IPS-18a (cell line): ENCODE measurements around the gene PPP1R13L.

ENCODE experiments used
- H3K27ac ChIP-seq: one replicate; pipeline ENCODE4 v1.5.1; 2013; ENCODE audit warnings: low read length
- H3K27me3 ChIP-seq: one replicate; pipeline ENCODE4 v1.6.1; 2013; ENCODE audit warnings: mild to moderate bottlenecking, low read length; ENCODE audit not compliant: control insufficient read depth, insufficient read depth
- H3K36me3 ChIP-seq: one replicate; pipeline ENCODE4 v1.6.1; 2013; ENCODE audit warnings: low read depth, low read length; ENCODE audit not compliant: control insufficient read depth
- H3K4me1 ChIP-seq: one replicate; pipeline ENCODE4 v1.6.1; 2013; ENCODE audit warnings: low read depth, low read length; ENCODE audit not compliant: control insufficient read depth
- H3K4me3 ChIP-seq: one replicate; pipeline ENCODE4 v1.5.1; 2013; ENCODE audit warnings: low read length
- H3K9ac ChIP-seq: one replicate; pipeline ENCODE4 v1.6.1; 2013; ENCODE audit warnings: mild to moderate bottlenecking, low read length, moderate library complexity
- H3K9me3 ChIP-seq: one replicate; pipeline ENCODE4 v1.6.1; 2013; ENCODE audit warnings: low read depth, low read length; ENCODE audit not compliant: control insufficient read depth

The PPP1R13L gene

DNA sequence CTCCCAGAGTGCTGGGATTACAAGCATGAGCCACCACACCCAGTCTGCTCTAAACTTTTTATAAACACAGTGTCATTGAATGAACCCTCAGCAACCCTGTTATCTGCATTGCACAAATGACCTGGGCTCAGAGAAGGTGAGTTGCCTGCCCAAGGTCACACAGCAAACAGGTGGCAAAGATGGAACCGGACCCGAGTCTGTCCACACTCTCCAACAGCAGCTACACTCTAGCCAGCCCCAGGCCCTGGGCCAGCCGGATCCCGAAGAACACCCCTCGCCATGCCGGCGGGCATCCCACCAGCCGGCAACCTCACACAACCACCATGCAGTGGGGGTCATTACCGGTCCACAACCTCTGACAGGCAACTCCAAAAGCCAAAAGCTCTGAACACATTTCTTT is 49.0 kb downstream of the PPP1R13L start:
- H3K4me3 ChIP-seq, result no peak overlapping the region
- no peaks in the 10 kb centered on the region for H3K4me1 ChIP-seq
- H3K9me3 ChIP-seq, result no peaks in the 10 kb centered on the region
- H3K27me3 ChIP-seq, result no peaks in the 10 kb centered on the region
- H3K9ac ChIP-seq, result no peak overlapping the region
- H3K27ac ChIP-seq, result no peak overlapping the region
- H3K36me3 ChIP-seq, result peaks cover 73% of the 10 kb centered on the region

DNA sequence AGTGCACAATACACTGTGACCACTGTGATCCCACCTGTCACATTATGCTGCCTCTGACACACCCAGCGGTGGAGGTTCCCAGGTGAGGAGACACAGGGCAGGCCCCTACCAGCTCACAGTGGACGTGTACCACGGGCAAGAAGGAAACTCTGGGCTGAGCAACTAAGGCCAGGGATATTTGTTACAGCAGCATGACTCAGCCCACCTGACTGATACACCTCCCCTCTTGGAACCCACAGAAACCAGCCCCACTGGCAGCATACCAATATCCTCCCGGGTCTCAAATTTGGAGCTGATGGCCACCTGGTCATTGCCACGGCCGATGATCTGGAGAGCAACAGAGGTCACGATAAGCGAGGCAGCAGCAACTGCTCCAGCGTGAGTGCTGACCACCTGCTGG is 49.5 kb downstream of the PPP1R13L start:
- Histone ChIP-seq H3K9me3 (no peaks in the 10 kb centered on the region), H3K27ac (no peak overlapping the region), H3K4me1 (no peaks in the 10 kb centered on the region), H3K36me3 (peaks cover 77% of the 10 kb centered on the region), H3K9ac (no peak overlapping the region), H3K27me3 (no peaks in the 10 kb centered on the region), H3K4me3 (no peak overlapping the region)

DNA sequence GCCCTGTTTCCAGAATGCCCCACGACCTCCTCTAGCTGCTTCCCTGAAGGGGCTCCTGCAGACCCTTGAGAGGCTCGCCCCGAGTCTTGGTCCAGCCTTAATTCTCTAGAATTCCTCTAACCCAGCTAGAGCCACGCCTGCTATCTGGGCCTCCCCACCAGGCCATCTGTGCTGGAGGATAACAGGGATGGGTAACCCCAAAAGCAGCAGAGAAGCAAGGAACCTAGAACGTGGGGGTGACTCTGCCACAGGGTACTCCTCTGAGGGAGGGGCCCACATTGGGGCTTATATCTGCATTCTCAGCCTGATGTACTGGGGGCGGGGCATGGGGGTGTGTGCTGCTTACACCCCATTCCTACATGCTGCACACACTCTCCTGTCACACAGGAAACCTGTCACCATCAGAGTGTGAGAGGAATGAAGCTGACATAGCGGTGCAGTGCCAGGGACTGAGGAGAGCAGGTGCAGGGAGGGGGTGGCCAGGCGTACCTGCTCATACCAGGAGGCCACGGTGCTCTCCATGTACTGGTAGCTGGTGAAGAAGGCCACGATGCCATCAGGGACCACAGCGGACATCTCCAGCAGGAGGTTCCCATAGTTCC is 50.5 kb downstream of the PPP1R13L start:
- H3K4me1 ChIP-seq, result no peaks in the 10 kb centered on the region
- H3K9ac ChIP-seq, result no peak overlapping the region
- no peaks in the 10 kb centered on the region for H3K27me3 ChIP-seq
- no peak overlapping the region for H3K4me3 ChIP-seq
- H3K27ac ChIP-seq, result no peak overlapping the region
- no peaks in the 10 kb centered on the region for H3K9me3 ChIP-seq
- peaks cover 81% of the 10 kb centered on the region for H3K36me3 ChIP-seq

DNA sequence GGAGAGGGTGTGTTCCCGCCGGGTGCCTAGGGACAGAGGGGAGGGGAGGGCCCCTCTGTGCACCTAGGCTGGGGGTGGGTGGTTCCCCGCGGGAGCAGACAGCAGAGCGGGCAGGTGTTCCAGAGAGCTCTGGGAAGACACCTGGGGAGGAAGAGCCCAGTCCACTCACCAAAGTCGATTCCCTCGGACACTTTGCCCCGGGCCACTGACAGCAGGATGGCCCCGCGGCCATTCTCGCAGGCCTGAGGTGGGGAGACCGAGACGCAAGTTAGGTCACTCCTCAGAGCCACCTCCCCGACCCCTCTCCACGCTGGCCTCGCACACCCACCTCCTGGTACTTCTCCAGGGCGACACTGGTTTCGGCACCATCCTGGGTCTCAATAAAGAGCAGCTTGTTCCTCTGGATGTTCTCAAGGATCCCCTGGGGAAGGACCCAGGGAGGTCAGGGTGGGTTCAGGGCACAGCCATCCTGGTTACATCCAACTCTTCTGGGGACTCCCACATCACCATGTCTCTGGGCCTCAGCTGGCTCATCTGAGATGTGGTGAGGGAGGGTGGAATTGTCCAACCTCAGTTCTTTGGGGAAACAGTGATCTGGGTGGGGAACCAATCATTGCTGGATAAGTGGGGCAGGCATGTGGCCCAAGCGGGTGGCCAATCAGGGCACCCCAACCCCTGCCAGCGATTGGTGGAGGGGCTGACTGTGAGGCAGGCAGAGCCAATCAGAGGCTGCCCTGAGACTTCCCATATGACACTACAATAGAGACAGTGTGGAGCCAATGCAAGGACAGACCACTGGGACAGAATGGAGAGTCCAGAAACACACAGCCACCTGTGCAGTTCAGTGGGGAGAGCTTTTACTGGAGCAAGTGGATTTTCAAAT is 51.7 kb downstream of the PPP1R13L start:
- Histone ChIP-seq H3K27ac (no peak overlapping the region), H3K9ac (no peak overlapping the region), H3K27me3 (no peaks in the 10 kb centered on the region), H3K36me3 (peaks cover 75% of the 10 kb centered on the region), H3K9me3 (no peaks in the 10 kb centered on the region), H3K4me3 (no peak overlapping the region), H3K4me1 (no peaks in the 10 kb centered on the region)

DNA sequence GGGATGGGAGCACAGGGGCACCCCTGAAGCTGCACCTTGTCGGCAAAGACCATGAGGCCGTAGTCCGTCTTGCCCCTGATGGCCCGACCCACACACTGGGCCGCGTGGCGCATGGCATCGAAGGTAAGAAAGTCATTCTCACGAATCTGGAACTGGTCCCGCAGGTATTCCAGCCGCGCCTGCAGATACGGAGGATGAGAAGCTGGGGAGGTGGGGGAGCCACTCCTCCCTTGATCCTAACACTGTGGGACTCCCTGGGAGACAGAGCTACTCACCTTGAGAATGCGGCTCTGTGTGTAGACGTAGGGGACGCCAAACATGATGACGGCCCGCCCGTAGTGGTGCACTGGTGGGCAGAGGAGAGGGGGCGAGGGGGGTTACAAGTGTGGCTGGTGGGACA is 52.4 kb downstream of the PPP1R13L start:
- Histone ChIP-seq H3K4me1 (no peaks in the 10 kb centered on the region), H3K4me3 (no peak overlapping the region), H3K9ac (no peak overlapping the region), H3K27me3 (no peaks in the 10 kb centered on the region), H3K9me3 (no peaks in the 10 kb centered on the region), H3K36me3 (peaks cover 71% of the 10 kb centered on the region), H3K27ac (no peak overlapping the region)

DNA sequence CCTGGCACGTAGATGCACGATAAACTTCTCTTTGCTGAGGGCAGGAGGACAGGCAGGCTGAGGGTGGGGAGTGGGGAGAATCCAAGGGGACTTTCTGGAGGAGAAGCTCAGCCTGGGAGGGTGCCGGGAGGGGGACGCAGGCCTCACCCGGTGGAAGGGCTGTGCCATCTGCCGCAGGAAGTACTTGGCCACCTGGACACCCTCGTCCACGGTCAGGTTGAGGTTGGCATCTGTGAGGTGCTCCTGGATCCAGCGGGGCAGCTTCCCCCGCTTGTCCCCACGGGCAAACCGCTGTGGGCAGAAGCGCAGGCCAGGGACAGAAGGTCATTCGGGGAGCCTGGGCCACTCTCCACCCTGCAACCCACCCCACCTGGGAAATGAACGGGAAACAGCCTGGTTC is 52.8 kb downstream of the PPP1R13L start:
- Histone ChIP-seq H3K9ac (no peak overlapping the region), H3K4me1 (no peaks in the 10 kb centered on the region), H3K36me3 (peaks cover 67% of the 10 kb centered on the region), H3K4me3 (no peak overlapping the region), H3K9me3 (no peaks in the 10 kb centered on the region), H3K27ac (no peak overlapping the region), H3K27me3 (no peaks in the 10 kb centered on the region)

DNA sequence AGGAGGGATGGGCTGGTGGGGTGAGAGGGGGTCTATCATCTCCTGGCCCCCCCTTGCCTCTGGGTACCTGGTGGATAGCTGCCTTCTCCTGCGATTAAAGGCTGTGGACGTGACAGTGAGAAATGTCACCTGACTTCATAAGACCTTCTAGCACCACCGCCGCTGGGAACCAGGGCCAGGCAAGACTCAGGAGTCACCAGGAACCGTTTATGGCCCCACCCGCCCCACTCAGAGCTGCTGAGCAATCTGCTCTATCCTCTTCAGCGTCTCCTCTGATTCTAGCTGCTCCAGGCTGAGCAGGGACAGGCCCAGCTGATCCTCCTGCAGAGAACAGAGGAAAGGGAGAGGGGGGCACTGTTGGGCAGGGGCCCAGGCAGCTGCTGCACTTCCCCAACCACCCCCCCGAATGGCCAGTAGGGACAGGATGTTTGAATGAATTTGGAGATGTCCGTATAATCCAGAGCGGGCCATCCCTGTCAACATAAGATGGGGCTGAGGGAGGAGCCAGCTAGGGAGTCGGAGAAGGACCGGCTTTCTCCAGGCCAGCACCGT is 53.4 kb downstream of the PPP1R13L start:
- Histone ChIP-seq H3K4me1 (no peaks in the 10 kb centered on the region), H3K36me3 (peaks cover 61% of the 10 kb centered on the region), H3K27me3 (no peaks in the 10 kb centered on the region), H3K9me3 (no peaks in the 10 kb centered on the region), H3K4me3 (no peak overlapping the region), H3K9ac (no peak overlapping the region), H3K27ac (no peak overlapping the region)

DNA sequence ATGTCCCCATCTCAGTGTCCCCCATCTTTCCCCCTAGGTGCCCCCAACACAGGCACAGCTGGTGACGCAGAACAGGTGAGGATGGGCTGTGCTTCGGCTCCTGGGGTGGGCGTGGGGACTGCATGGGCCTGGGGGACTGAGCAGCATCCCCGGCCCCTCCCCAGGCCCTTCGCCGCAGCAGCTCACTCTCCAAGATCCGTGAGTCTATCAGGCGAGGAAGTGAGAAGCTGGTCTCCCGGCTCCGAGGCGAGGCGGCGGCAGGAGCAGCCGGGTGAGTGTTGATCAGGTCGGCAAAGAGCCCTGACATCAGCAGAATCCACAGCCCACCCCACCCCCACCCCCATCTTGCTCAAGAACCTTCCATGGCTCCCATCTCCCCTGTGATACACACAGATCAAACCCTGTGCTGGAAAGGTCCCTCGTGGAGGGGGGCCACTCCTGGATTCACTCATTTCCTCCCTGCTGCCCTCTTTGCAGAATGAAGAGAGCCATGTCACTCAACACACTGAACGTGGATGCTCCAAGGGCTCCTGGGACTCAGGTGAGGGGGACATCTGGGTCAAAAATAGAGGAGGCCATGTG is 54.3 kb downstream of the PPP1R13L start:
- Histone ChIP-seq H3K9ac (no peak overlapping the region), H3K4me1 (no peaks in the 10 kb centered on the region), H3K36me3 (peaks cover 55% of the 10 kb centered on the region), H3K9me3 (no peaks in the 10 kb centered on the region), H3K27ac (no peak overlapping the region), H3K4me3 (no peak overlapping the region), H3K27me3 (no peaks in the 10 kb centered on the region)

DNA sequence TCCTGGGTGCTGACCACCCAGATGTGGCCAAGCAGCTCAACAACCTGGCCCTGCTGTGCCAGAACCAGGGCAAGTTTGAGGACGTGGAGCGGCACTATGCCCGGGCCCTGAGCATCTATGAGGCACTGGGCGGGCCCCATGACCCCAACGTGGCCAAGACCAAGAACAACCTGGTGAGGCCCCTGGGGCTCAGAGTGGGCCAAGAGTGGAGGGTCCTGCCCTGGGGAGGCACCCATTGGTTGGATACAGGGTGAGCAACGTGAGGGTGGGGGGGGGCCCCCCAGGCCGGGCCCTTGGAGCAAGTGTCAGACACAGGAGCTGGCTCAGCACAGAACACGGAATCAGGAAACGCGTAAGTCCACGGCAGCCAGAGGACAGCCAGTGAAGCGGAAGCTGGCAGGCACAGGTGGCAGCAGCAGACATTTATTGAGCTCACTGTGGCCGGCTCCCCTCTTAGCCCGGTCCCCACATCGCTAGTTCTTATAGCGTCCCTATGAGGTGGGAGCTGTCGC is 55.4 kb downstream of the PPP1R13L start:
- Histone ChIP-seq H3K27me3 (no peaks in the 10 kb centered on the region), H3K36me3 (peaks cover 46% of the 10 kb centered on the region), H3K9ac (no peak overlapping the region), H3K9me3 (no peaks in the 10 kb centered on the region), H3K4me3 (no peak overlapping the region), H3K4me1 (no peaks in the 10 kb centered on the region), H3K27ac (no peak overlapping the region)

DNA sequence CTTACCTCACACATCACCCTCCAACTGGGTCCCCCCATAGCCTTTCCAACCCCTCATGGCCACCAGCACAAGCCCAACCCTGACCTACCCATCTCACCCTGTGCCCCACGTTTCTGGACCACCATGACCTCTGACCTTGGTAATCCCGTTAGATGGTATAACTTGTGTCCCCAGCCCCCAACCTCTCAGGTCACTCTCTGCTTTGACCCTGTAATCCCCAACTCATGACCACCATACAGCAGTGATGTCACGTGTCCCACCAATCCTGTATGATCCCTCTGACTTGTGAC is 55.8 kb downstream of the PPP1R13L start:
- Histone ChIP-seq H3K4me3 (no peak overlapping the region), H3K27me3 (no peaks in the 10 kb centered on the region)

DNA sequence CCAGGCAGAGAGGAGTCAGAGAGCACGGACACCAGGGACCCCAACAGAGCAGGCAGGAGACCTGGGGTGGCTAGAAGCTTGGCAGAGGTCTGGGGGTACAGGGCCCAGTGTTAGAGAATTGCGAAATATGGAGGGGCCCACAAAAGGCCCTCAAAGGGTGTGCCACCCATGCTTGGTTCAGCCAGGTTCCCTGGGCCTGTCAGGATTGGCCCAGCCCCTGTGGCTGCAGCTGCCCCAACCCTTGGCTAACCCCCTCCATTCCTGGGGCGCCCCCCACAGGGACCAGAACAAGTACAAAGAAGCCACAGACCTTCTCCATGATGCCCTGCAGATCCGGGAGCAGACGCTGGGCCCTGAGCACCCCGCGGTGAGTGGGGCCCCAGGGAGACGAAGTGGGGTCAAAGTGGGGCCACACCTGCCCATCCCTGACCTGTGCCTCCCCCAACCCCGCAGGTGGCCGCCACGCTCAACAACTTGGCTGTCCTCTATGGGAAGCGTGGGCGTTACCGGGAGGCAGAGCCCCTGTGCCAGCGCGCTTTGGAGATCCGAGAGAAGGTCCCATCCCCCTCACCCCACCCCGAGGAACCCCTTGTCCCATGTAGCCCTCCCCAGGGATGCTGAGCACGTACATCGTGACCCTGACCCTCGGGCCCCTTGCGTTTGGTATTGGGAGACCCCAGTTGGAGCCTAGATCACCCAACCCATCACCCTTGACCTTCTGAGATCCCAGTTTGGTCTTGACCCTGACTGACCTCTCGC is 56.3 kb downstream of the PPP1R13L start:
- no peak overlapping the region for H3K4me3 ChIP-seq
- no peaks in the 10 kb centered on the region for H3K4me1 ChIP-seq
- no peak overlapping the region for H3K27ac ChIP-seq
- no peak overlapping the region for H3K9ac ChIP-seq
- peaks cover 37% of the 10 kb centered on the region for H3K36me3 ChIP-seq
- H3K9me3 ChIP-seq, result no peaks in the 10 kb centered on the region
- no peaks in the 10 kb centered on the region for H3K27me3 ChIP-seq

More for the DNA sequence above, 55.8 kb downstream of the PPP1R13L start:
- H3K4me1 ChIP-seq, result no peaks in the 10 kb centered on the region
- no peak overlapping the region for H3K9ac ChIP-seq
- H3K36me3 ChIP-seq, result peaks cover 42% of the 10 kb centered on the region
- H3K9me3 ChIP-seq, result no peaks in the 10 kb centered on the region
- no peak overlapping the region for H3K27ac ChIP-seq
